Stimulated activated naive B cell treated with anti-CD40 and anti-IgM and Interleukin-4, amounts not matched to agents 10 μg/mL and 1 μg/mL and 100 μg/mL, for 72 hours (primary cell): ENCODE data around the gene SELENOT.

ENCODE experiments used
- ATAC-seq, 2 donors: fragments of 150-1000 bp; cut with Tn5 transposase; replicated peaks; 2 replicates each; pipeline ENCODE4 v1.10.0; 2021; ENCODE audit warnings: moderate library complexity in 1 of 2
- DNase-seq: peaks from one replicate; pipeline ENCODE4 v3.0.0; 2021
- H3K27ac Mint-ChIP-seq: one replicate; pipeline ENCODE4 v1.8.0; 2022; ENCODE audit warnings: mild to moderate bottlenecking, mixed read lengths
- H3K27me3 Mint-ChIP-seq, 2 donors: one replicate each; pipeline ENCODE4 v1.8.0; 2022; ENCODE audit warnings: mixed read lengths in 2 of 2
- H3K36me3 Mint-ChIP-seq, 2 donors: one replicate each; pipeline ENCODE4 v1.8.0; 2022; ENCODE audit warnings: mixed read lengths in 2 of 2, mild to moderate bottlenecking in 1 of 2
- H3K4me1 Mint-ChIP-seq, 2 donors: one replicate each; pipeline ENCODE4 v1.8.0; 2022; ENCODE audit warnings: mixed read lengths in 2 of 2, mild to moderate bottlenecking in 1 of 2
- H3K4me3 Mint-ChIP-seq, 2 donors: one replicate each; pipeline ENCODE4 v1.8.0; 2022; ENCODE audit warnings: mild to moderate bottlenecking in 2 of 2, mixed read lengths in 2 of 2, moderate library complexity in 1 of 2
- H3K9me3 Mint-ChIP-seq, 2 donors: one replicate each; pipeline ENCODE4 v1.8.0; 2022; ENCODE audit warnings: mixed read lengths in 2 of 2, mild to moderate bottlenecking in 1 of 2

SELENOT gene

GRCh38 chr3:150603153-150603979 is at the start of gene SELENOT:
SELENOT (plus strand) TSS chr3:150603321; CDS start chr3:150603363, 42 bp downstream.
- Mint-ChIP-seq H3K27me3 (no peaks in the 10 kb centered on the region), H3K4me1 (peaks cover 43 to 71% of the 10 kb centered on the region in 2 donors), H3K4me3 (peak within 1 kb of the TSS; percentile 99), H3K36me3 (peaks cover 49 to 63% of the 10 kb centered on the region in 2 donors), H3K9me3 (peaks cover 0 to 5% of the 10 kb centered on the region in 2 donors), H3K27ac (peak within 1 kb of the TSS; percentile 100)
- ATAC-seq (peak; percentile 67 to 71), DNase-seq (peak; percentile 96)

GRCh38 chr3:150555859-150556436 is 47.2 kb upstream of the SELENOT start:
- ATAC-seq (no peak), DNase-seq (no peak)
- peak overlapping the region; percentile 31 for H3K27ac Mint-ChIP-seq
- H3K4me3 Mint-ChIP-seq, result no peak overlapping the region
- H3K9me3 Mint-ChIP-seq, result no peaks in the 10 kb centered on the region
- no peaks in the 10 kb centered on the region for H3K27me3 Mint-ChIP-seq
- H3K36me3 Mint-ChIP-seq, result peaks cover 25 to 53% of the 10 kb centered on the region in 2 donors
- peaks cover 7 to 21% of the 10 kb centered on the region in 2 donors for H3K4me1 Mint-ChIP-seq

GRCh38 chr3:150556792-150557191 is 46.3 kb upstream of the SELENOT start:
- H3K9me3 Mint-ChIP-seq, result no peaks in the 10 kb centered on the region
- DNase-seq (no peak), ATAC-seq (no peak)
- no peaks in the 10 kb centered on the region for H3K27me3 Mint-ChIP-seq
- peaks cover 5 to 18% of the 10 kb centered on the region in 2 donors for H3K4me1 Mint-ChIP-seq
- peaks cover 30 to 49% of the 10 kb centered on the region in 2 donors for H3K36me3 Mint-ChIP-seq
- no peak overlapping the region for H3K4me3 Mint-ChIP-seq
- no peak overlapping the region for H3K27ac Mint-ChIP-seq

- Mint-ChIP-seq H3K9me3 (no peaks in the 10 kb centered on the region), H3K36me3 (peaks cover 31 to 48% of the 10 kb centered on the region in 2 donors), H3K27me3 (no peaks in the 10 kb centered on the region), H3K4me1 (peaks cover 5 to 18% of the 10 kb centered on the region in 2 donors), H3K4me3 (no peak overlapping the region), H3K27ac (no peak overlapping the region)
- DNase-seq (no peak), ATAC-seq (no peak)
Observed at GRCh38 chr3:150557725-150558124, 45.4 kb upstream of the SELENOT start.

- H3K27me3 Mint-ChIP-seq, result no peaks in the 10 kb centered on the region
- no peaks in the 10 kb centered on the region for H3K9me3 Mint-ChIP-seq
- ATAC-seq (no peak), DNase-seq (no peak)
- peaks cover 26 to 27% of the 10 kb centered on the region in 2 donors for H3K36me3 Mint-ChIP-seq
- H3K4me1 Mint-ChIP-seq, result no peaks in the 10 kb centered on the region
- H3K27ac Mint-ChIP-seq, result no peak overlapping the region
- H3K4me3 Mint-ChIP-seq, result no peak overlapping the region
Observed at GRCh38 chr3:150564243-150564642, 38.9 kb upstream of the SELENOT start.

GRCh38 chr3:150567328-150567727 is 35.8 kb upstream of the SELENOT start:
- Mint-ChIP-seq H3K27ac (no peak overlapping the region), H3K4me1 (no peaks in the 10 kb centered on the region), H3K36me3 (peaks cover 18 to 28% of the 10 kb centered on the region in 2 donors), H3K4me3 (no peak overlapping the region), H3K27me3 (no peaks in the 10 kb centered on the region), H3K9me3 (no peaks in the 10 kb centered on the region)
- DNase-seq (no peak), ATAC-seq (no peak)

GRCh38 chr3:150577855-150578254 is 25.3 kb upstream of the SELENOT start:
- no peak overlapping the region for H3K27ac Mint-ChIP-seq
- no peaks in the 10 kb centered on the region for H3K27me3 Mint-ChIP-seq
- H3K4me3 Mint-ChIP-seq, result no peak overlapping the region
- H3K9me3 Mint-ChIP-seq, result no peaks in the 10 kb centered on the region
- peaks cover 19 to 45% of the 10 kb centered on the region in 2 donors for H3K36me3 Mint-ChIP-seq
- H3K4me1 Mint-ChIP-seq, result peaks cover 0 to 5% of the 10 kb centered on the region in 2 donors
- DNase-seq, result no peak
- no peak for ATAC-seq

GRCh38 chr3:150581174-150581573 is 21.9 kb upstream of the SELENOT start:
- Mint-ChIP-seq H3K27me3 (no peaks in the 10 kb centered on the region), H3K27ac (no peak overlapping the region), H3K36me3 (peaks cover 21 to 40% of the 10 kb centered on the region in 2 donors), H3K9me3 (no peaks in the 10 kb centered on the region), H3K4me1 (peaks cover 0 to 4% of the 10 kb centered on the region in 2 donors), H3K4me3 (no peak overlapping the region)
- no peak for ATAC-seq
- DNase-seq, result no peak

GRCh38 chr3:150582620-150583019 is 20.5 kb upstream of the SELENOT start:
- H3K9me3 Mint-ChIP-seq, result no peaks in the 10 kb centered on the region
- H3K4me3 Mint-ChIP-seq, result no peak overlapping the region
- no peak overlapping the region for H3K27ac Mint-ChIP-seq
- H3K36me3 Mint-ChIP-seq, result peaks cover 16 to 30% of the 10 kb centered on the region in 2 donors
- DNase-seq (no peak), ATAC-seq (no peak)
- no peaks in the 10 kb centered on the region for H3K27me3 Mint-ChIP-seq
- peaks cover 0 to 4% of the 10 kb centered on the region in 2 donors for H3K4me1 Mint-ChIP-seq

GRCh38 chr3:150583028-150583427 is 20.1 kb upstream of the SELENOT start:
- H3K27me3 Mint-ChIP-seq, result no peaks in the 10 kb centered on the region
- no peak for ATAC-seq
- no peaks in the 10 kb centered on the region for H3K9me3 Mint-ChIP-seq
- peaks cover 0 to 4% of the 10 kb centered on the region in 2 donors for H3K4me1 Mint-ChIP-seq
- peaks cover 16 to 30% of the 10 kb centered on the region in 2 donors for H3K36me3 Mint-ChIP-seq
- H3K4me3 Mint-ChIP-seq, result no peak overlapping the region
- DNase-seq, result no peak
- H3K27ac Mint-ChIP-seq, result no peak overlapping the region

- ATAC-seq (no peak), DNase-seq (no peak)
- peaks cover 11 to 22% of the 10 kb centered on the region in 2 donors for H3K36me3 Mint-ChIP-seq
- no peak overlapping the region for H3K4me3 Mint-ChIP-seq
- H3K4me1 Mint-ChIP-seq, result peaks cover 2 to 4% of the 10 kb centered on the region in 2 donors
- H3K27me3 Mint-ChIP-seq, result no peaks in the 10 kb centered on the region
- no peak overlapping the region for H3K27ac Mint-ChIP-seq
- no peaks in the 10 kb centered on the region for H3K9me3 Mint-ChIP-seq
Observed at GRCh38 chr3:150588027-150588830, 14.9 kb upstream of the SELENOT start.

GRCh38 chr3:150589759-150590158 is 13.4 kb upstream of the SELENOT start:
- H3K27ac Mint-ChIP-seq, result peak overlapping the region; percentile 42
- ATAC-seq (no peak), DNase-seq (no peak)
- no peaks in the 10 kb centered on the region for H3K27me3 Mint-ChIP-seq
- H3K9me3 Mint-ChIP-seq, result no peaks in the 10 kb centered on the region
- peaks cover 11 to 36% of the 10 kb centered on the region in 2 donors for H3K36me3 Mint-ChIP-seq
- no peak overlapping the region for H3K4me3 Mint-ChIP-seq
- H3K4me1 Mint-ChIP-seq, result peaks cover 4 to 12% of the 10 kb centered on the region in 2 donors

GRCh38 chr3:150594150-150594549 is 9.0 kb upstream of the SELENOT start:
- no peak overlapping the region for H3K27ac Mint-ChIP-seq
- H3K9me3 Mint-ChIP-seq, result peaks cover 0 to 2% of the 10 kb centered on the region in 2 donors
- H3K27me3 Mint-ChIP-seq, result no peaks in the 10 kb centered on the region
- H3K4me1 Mint-ChIP-seq, result peaks cover 10 to 48% of the 10 kb centered on the region in 2 donors
- DNase-seq (no peak), ATAC-seq (peak; percentile 42 to 72)
- peaks cover 17 to 42% of the 10 kb centered on the region in 2 donors for H3K36me3 Mint-ChIP-seq
- no peak overlapping the region for H3K4me3 Mint-ChIP-seq

- peaks cover 27 to 79% of the 10 kb centered on the region in 2 donors for H3K4me1 Mint-ChIP-seq
- no peak overlapping the region for H3K4me3 Mint-ChIP-seq
- no peaks in the 10 kb centered on the region for H3K27me3 Mint-ChIP-seq
- H3K9me3 Mint-ChIP-seq, result peaks cover 0 to 7% of the 10 kb centered on the region in 2 donors
- DNase-seq (no peak), ATAC-seq (no peak)
- no peak overlapping the region for H3K27ac Mint-ChIP-seq
- H3K36me3 Mint-ChIP-seq, result peaks cover 33 to 58% of the 10 kb centered on the region in 2 donors
Observed at GRCh38 chr3:150597646-150598045, 5.5 kb upstream of the SELENOT start.
